GM19395 (cell line): ENCODE measurements around the gene E2F7.

Source experiments
- ATAC-seq: cut with Tn5 transposase; IDR thresholded peaks from one replicate; pipeline ENCODE4 v1.9.1; 2021; ENCODE audit warnings: mild to moderate bottlenecking, moderate library complexity; ENCODE audit not compliant: unreplicated experiment

E2F7 gene

DNA sequence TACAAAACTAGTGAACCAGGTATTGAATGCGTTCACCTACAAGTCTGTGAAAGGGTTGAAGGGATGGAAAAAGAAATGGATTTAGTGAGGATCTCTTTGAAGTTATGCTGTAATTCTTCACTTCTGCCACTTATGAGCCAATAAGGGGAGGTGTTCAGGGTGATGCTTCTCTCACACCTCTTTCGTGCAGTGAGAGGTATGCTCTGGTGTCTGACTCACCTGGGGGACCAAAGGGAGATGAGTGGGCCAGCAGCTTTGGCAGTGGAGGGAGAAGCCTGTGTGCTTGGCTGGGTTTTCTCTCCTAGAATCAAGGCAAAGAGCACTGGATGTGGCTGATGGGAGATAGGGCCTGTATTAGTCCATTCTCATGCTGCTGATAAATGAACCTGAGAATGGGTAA is 45.4 kb downstream of the E2F7 start:
- no peak for ATAC-seq

- no peak for ATAC-seq
Measured at GRCh38 chr12:77016606-77017005, 48.8 kb downstream of the E2F7 start.

- ATAC-seq = no peak
Measured at GRCh38 chr12:77013091-77013490, 52.3 kb downstream of the E2F7 start.

DNA sequence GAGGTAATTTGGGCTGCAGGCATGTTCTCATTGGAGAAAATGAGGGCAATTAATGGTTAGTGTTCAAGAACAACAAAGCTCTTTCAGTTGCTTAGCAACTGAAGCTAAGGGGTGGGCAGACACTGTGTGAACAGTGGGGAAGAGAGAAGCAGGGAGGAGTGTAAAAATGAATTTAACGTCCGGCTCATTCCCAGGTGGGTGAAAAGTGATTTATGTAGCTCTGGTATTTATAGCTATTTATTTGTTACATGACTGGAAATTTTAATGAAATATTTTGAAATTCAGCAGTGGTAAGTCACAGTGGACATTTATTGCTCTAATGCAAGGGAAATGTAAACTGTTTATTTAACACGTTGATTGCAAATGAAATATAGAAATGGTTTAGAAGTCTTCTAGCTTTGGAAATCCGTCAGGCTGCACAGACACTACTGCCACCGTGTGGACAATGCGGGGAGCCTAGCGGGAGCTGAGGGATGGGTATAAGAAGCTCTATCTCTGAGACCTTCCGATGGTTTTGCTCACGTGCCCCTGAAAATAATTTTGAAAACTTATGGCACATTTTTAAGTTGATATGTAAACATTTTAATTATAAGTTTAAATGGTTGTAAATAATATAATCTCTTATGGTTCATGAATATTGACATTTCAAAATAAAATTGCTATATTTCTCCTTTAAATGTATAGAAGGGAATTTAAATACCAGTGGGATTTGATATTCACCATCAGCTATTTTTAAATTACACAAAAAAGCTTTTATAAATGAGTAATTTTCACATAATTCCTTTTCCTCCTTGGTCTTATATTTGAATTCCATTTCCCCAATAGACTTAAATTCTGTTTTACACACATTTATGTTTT is 54.4 kb downstream of the E2F7 start:
- ATAC-seq = peak; percentile 95

DNA sequence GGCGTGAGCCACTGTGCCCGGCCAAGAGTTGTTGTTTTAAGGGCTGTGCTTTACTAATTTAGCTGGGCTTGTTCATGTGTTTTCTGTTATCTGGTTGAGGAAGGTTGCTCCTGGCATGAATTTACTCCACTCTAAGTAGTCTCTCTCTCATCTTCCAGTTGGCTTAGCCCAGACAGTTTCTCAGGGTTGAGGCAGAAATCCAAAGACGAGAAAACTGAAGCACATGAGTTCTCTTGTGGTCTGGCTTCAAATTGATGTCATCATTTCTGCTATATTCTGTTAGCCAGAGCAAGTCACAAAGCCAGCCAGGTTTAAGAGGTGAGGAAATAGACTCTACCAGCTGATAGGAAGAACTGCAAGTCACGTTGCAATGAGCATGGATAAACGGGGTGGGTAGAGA is 57.9 kb downstream of the E2F7 start:
- no peak for ATAC-seq

- ATAC-seq = no peak
Measured at GRCh38 chr12:77005611-77006098, 59.7 kb downstream of the E2F7 start.

DNA sequence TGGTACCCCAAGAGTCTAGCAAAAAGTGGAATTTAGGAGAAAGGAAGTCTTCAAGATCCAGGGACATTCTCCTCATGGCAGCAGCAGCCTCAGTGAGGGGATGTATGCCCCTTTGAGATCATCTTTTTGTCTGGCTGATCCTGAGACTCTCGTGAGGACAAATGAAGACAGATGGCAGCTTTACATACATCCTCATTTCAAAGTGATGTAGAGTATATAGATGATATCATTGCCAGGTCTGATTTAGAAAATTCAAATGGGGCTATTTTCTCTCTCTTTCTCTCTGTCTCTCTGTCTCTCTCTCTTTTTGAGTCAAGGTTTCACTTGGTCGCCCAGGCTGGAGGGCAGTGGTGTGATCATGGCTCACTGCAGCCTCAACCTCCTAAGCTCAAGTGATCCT is 61.5 kb downstream of the E2F7 start:
- ATAC-seq = no peak

GRCh38 chr12:77003246-77003645 is 62.1 kb downstream of the E2F7 start:
- no peak for ATAC-seq

GRCh38 chr12:77002382-77002781 is 63.0 kb downstream of the E2F7 start:
- no peak for ATAC-seq

GRCh38 chr12:77001276-77001675 is 64.1 kb downstream of the E2F7 start:
- no peak for ATAC-seq

DNA sequence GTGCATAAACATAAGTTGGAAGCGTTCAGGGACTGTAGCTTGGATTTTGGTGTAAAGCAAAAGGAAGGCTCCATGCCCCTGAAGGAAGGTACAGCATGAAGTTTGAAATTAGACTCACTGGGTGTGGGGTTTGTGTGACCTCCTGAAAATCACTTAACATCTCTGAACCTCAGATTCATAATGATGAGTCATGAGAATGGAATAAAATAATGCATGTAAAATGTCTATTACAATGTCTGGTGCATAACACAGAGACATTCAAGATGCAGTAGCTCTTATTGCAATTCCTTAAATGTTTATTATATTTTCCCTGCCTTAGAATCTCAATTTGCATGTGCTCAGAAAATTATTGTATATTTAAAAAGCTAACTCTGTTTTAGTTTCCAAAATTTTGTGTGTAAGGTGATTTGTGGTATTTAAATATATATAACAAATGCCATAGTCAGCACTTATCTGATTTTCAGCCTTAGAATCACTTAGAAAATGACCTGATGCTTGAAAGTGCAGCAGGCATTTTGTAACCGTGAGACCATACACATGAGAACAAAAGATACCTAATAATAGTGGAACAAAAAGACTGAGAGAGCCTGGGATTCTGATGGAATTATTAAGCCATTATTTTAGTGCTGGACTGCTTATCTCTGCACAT is 66.3 kb downstream of the E2F7 start:
- ATAC-seq = no peak

DNA sequence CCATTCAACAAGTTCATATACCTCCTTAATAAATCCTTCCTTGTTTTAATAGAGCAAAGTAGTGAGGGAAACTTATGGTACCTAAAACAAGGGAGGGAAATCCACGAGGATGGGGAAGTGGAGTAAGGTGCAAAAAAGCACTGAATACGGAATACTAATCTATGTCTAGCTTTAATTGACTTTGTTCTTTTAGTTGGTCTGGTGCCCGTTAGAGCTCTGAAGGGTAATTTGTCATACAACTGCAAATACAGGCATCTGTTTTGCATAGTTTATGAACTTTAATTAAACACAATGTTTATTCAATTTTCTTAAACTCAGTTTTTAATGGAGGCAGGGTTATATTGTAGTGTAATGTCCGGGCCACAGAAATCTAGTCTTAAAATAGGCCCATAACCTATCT is 67.0 kb downstream of the E2F7 start:
- no peak for ATAC-seq

- ATAC-seq = no peak
Measured at GRCh38 chr12:76997011-76997780, 68.2 kb downstream of the E2F7 start.

- no peak for ATAC-seq
Measured at GRCh38 chr12:76990716-76991115, 74.7 kb downstream of the E2F7 start.

- ATAC-seq = no peak
Measured at GRCh38 chr12:76984566-76984965, 80.8 kb downstream of the E2F7 start.

DNA sequence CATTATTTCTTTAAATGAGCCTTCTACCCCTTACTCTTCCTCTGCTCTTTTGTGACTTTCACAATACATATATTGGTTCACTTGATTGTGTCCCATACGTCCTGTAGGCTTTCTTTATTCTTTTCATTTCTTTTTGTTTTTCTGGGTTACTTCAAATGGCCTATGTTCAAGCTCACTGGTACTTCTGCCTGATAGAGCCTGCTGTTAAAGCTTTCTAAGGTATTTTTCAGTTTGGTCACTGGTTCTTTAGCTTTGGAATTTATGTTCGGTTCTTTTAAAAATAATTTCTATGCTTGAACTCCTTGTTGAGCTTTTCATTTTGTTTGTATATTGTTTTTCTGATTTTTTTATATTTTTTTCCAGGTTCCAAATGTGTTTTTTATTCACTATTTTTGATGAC is 81.9 kb downstream of the E2F7 start:
- no peak for ATAC-seq

- no peak for ATAC-seq
Measured at GRCh38 chr12:76980196-76980595, 85.2 kb downstream of the E2F7 start.

DNA sequence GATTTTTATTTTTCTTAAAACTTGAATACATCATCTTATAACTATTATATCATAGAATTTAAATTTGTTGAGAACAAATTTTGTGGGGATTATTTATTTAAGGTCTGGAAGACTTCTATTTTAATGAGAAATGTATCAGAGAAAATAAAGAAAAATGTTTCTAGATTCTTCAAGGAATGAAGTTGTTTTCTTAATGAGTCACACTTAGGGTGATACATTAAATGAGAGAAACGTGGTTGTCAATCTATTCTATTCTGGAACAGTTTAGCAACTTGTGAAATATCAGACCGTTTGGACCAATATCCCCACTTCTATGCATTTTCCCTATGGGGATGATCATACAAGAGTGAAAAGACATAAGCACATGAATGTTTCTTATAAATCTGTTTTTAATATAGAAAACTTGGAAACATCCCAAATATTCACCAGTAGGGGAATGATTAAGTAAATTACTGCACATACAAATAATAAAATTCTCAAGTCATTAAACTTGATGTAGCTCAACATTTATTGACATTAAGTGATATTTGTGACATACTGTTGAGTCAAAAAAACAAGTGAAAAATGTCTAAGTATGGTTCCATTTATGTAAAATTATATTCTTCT is 88.5 kb downstream of the E2F7 start:
- no peak for ATAC-seq
